M059J (cell line): ENCODE results near the gene FAM170B. TPM values are rescaled to one million over a fixed set of nuclear protein-coding genes. Genes with fewer than 3 reads are reported as not detected.

Experiments used
- DNase-seq: peaks from one replicate; pipeline ENCODE4 v3.0.0-alpha.2; 2012; ENCODE audit warnings: low read depth
- total RNA-seq: library from RNA; depleted of rRNA; stranded (reverse); fragments of >200 nt; shearing (Covaris generic); gene quantifications from 2 replicates; pipeline ENCODE4 v1.2.3, GENCODE V29; 2014

Gene FAM170B
- total RNA-seq, 1 experiment from 2014 or later: not detected

DNA sequence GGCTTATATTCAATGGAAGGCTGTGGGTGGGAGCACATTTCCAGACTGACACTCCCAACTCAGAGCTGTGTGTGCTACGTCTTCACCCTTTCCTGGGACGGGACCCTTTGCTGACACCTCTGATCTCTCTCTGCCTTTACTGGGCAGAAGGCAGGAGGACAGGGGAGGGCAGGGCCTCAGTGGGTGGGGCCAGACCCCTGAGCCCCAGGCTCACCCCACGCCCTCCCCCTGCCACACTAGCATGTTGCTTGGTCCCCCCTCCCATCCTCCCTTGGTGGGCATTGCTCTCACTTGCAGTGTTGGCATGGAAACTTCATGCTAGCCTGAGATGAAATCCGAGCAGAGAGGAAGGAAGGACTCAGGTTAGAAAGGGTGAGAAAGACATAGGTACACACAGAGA lies 36.0 kb upstream of the FAM170B start:
- DNase-seq: no peak

DNA sequence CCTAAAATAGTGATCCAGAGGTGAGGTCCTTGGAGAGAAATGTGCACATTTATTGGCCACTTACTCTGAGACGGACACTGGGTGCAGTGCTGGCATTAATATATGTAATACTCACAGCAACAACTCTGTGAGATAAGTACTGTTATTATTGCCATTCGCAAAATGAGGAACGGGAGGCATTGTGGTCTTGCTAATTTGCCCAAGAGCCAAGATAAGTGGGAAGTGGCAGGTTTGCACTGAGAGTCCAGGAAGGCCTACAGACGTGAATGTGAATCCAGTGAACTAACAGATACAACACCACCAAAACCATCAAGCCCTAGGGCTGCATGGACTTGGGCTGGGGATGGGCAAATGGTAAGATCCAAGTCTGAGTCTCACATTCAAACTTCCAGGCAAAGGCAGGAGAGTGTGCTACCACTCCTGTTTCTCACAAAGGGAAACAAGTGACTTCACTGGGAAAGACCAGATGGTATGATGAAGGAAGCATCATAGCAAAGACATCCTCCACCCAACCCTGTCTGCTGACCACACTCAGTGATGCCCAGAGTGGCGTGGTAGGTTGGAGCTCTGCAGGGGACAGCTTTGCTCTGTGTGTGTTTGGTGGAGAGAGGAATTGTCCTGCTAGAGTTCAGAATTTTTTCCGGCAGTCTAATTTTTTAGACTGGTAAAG lies 35.1 kb upstream of the FAM170B start:
- DNase-seq: no peak

GRCh38 chr10:49168171-49168540 lies 34.3 kb upstream of the FAM170B start:
- DNase-seq: no peak

GRCh38 chr10:49167425-49168170 lies 33.8 kb upstream of the FAM170B start:
- no peak for DNase-seq

DNA sequence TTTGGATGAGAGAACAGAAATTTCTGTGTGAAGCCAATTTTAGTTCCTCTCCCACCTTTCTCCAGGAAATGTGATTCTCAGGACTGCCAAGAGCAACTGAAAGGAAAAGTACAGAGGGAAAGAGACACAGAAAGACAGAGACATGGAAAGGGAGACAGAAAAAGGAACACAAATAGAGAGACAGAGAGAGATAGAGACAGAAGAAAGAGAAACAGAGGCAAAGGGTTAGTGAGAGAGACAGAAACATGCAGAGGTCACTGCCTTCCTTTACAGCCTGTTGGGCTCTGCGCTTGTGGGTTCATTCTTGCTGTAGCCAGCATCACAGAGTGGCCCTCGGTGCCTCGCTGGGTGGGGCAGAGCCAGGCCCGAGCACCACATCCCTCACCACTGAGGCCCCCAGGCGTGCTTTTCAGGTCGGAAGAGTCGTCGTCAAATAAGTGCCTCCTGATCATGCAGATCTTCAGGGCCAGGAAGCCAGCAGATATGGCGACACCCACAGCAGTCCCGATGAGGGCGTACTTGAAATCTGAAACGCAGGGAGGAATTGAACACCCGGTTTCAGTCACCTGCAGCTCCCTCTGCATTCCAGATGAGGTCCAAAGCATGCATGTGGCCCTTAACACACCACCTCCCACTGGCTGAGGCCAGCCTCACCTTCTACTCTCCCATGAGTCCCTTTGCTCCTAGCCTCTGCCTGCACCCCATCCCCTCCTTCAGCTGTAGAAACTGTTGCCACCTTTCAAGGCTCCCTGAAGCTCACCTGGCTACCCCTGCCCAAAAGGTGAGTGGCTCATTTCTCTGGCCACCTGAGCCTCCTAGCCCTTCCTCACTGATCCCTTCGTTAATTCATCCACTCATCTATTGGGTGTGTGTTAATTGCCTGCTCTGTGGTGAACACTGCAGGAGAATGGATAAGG lies 32.9 kb upstream of the FAM170B start:
- no peak for DNase-seq

- no peak for DNase-seq
These were observed 32.1 kb upstream of the FAM170B start for GRCh38 chr10:49165821-49166483.

DNA sequence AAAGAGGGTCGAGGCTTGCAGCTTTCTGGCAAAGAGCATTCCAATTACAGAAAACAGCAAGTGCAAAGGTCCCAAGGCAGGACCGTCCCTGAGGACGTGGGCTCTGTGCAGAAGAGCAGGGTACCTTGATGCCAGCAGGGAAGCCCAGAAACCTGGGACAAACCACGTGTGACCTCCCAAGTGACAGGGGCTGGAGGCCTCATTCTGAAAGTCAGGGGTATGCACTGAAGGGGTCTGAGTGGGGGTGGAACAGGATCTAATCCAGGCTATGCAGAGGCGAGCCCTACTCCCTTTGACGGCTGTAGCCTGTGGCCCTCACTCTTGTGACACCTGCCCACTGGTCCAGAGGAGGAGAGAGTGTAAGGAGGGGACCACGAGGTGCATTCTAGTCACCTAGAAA lies 31.4 kb upstream of the FAM170B start:
- DNase-seq: no peak

GRCh38 chr10:49164559-49165188 lies 30.9 kb upstream of the FAM170B start:
- DNase-seq: peak; percentile 19

DNA sequence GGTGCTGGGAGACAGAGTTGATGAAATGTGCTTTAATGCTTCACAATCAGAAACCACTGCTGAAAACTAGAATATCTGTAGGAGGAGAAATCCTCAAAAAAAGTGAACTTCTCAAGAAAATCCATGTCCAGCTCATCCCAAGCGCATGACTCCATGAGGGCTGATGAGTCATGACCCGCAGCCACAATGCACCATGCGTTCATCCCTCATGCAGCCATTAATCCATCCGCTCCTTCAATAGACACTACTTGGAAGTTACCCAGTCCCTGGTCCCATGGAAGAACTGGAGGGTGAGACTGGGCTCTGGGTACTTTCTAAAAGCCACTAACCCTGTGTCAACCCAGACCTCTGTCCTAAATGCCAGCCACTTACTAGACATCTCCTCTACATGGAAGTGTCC lies 29.9 kb upstream of the FAM170B start:
- peak; percentile 77 for DNase-seq

GRCh38 chr10:49162761-49163310 lies 29.0 kb upstream of the FAM170B start:
- DNase-seq: no peak

DNA sequence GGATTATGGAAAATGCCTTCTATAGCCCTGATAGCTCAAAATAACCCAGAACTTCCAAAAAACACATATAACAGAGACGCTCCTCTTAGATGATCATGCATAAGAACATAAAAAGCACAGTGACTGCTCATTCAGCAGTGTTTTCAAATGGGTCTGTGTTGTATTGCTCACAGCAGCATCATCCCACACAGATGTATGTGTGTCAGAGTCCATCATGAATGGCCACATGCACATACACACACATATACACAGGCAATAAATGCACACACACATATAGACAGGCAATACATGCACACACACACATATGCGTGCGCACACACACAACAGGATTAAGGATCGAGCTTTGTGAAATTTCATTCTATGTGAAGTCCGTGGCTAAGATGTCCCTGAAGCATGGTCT lies 28.2 kb upstream of the FAM170B start:
- DNase-seq: no peak

- DNase-seq: peak; percentile 58
These were observed 27.7 kb upstream of the FAM170B start for GRCh38 chr10:49161411-49161997.

GRCh38 chr10:49160814-49161213 lies 27.0 kb upstream of the FAM170B start:
- no peak for DNase-seq

DNA sequence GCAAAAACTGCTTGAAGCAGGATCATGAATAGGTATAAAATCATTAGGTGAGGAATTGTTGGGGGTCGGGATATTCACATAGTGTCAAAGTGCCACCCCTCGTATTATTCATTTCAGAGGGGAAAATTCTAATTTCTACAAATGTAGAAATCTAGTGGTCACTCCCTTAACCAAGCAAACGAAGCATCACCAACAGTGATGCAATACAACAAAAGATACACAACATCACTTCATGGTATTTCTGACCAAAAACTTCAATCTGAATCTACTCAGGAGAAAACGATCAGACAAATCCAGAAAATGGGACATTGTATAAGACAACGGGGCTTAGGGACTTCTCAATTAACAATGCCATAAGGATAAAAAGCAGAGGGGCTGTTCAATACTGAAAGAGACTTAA lies 26.3 kb upstream of the FAM170B start:
- DNase-seq: no peak

GRCh38 chr10:49158915-49159314 lies 25.1 kb upstream of the FAM170B start:
- DNase-seq: no peak

DNA sequence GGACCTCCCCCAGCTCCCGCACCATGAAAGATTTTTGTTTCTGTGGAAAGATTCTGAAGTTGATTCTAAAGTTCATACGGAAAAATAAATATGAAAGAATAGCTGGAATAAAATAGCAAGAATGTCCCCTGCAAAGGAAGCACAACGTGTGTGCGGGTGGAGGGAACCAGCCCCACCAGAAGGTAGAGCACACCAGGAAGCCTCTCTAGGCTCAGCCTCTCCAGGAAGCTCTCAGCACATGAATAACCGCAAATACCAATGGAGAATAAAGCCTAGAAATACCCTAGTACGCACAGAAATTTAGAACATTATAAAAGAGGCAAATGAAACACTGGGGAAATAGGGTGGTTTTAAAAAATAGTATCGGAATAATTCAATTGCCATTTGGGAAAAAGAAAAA lies 24.6 kb upstream of the FAM170B start:
- DNase-seq: no peak

- no peak for DNase-seq
These were observed 23.4 kb upstream of the FAM170B start for GRCh38 chr10:49157229-49157628.

GRCh38 chr10:49154641-49155040 lies 20.8 kb upstream of the FAM170B start:
- no peak for DNase-seq

- DNase-seq: peak; percentile 31
These were observed 20.1 kb upstream of the FAM170B start for GRCh38 chr10:49153971-49154370.

GRCh38 chr10:49153115-49153514 lies 19.3 kb upstream of the FAM170B start:
- DNase-seq: no peak

GRCh38 chr10:49152663-49153062 lies 18.8 kb upstream of the FAM170B start:
- no peak for DNase-seq
